Sigmoid colon (tissue), 7 donors: Measurements from ENCODE around the gene PIK3R5. TPM values are rescaled to one million over a fixed set of nuclear protein-coding genes. Genes with fewer than 3 reads are reported as not detected.

Source experiments
- DNase-seq: peaks from one replicate; pipeline ENCODE4 v3.0.0-alpha.2; 2019
- H3K27ac ChIP-seq, 4 donors: fragments of 200-600 bp; sonication (generic); one replicate each; pipeline ENCODE4 v1.5.1; 2016 to 2019; ENCODE audit warnings: mild to moderate bottlenecking in 1 of 4
- H3K27me3 ChIP-seq, 3 donors: fragments of 200-600 bp; sonication (generic); one replicate each; pipeline ENCODE4 v1.5.1; 2019; ENCODE audit warnings: mild to moderate bottlenecking in 1 of 3
- H3K36me3 ChIP-seq, 4 donors: fragments of 200-600 bp; sonication (generic); one replicate each; pipeline ENCODE4 v1.5.1; 2016 to 2019
- H3K4me1 ChIP-seq, 4 donors: fragments of 200-600 bp; sonication (generic); one replicate each; pipeline ENCODE4 v1.5.1; 2017 to 2019
- H3K4me3 ChIP-seq, 4 donors: fragments of 200-600 bp; sonication (generic); one replicate each; pipeline ENCODE4 v1.5.1; 2017 to 2019; ENCODE audit warnings: mild to moderate bottlenecking in 2 of 4, moderate library complexity in 1 of 4
- H3K9me3 ChIP-seq, 4 donors: fragments of 200-600 bp in 3 of 4; sonication (generic) in 3 of 4; one replicate each; pipeline versions ENCODE4 v1.5.1 to v1.6.1; 2013 to 2019
- CTCF ChIP-seq, 4 experiments: fragments of 450-650 bp in 3 of 4; fragments of 200-600 bp in 1 of 4; IDR thresholded peaks; one replicate each; pipeline ENCODE4 v1.5.1; 2016 to 2019; ENCODE audit warnings: antibody characterized with exemption in 4 of 4, mild to moderate bottlenecking in 3 of 4, moderate library complexity in 2 of 4
- EP300 ChIP-seq, 4 donors: sonication (generic); formaldehyde crosslinking; IDR thresholded peaks; one replicate each; pipeline ENCODE4 v1.6.1; 2017; ENCODE audit warnings: antibody characterized with exemption in 4 of 4
- POLR2A ChIP-seq, 2 donors: fragments of 450-650 bp; IDR thresholded peaks; one replicate each; pipeline ENCODE4 v1.6.1; 2016; ENCODE audit warnings: antibody characterized with exemption in 2 of 2, mild to moderate bottlenecking in 2 of 2, moderate library complexity in 2 of 2
- POLR2AphosphoS5 ChIP-seq, 4 donors: sonication (generic); formaldehyde crosslinking; IDR thresholded peaks; one replicate each; pipeline ENCODE4 v1.6.1; 2017; ENCODE audit warnings: antibody characterized with exemption in 4 of 4
- WGBS, 2 donors: extraction: QIAGEN DNeasy Blood & Tissue Kit; methylation state at CpG; one replicate each; pipeline ENCODE4 v1.1.7; 2013; 5-methylcytosine and 5-hydroxymethylcytosine counted together
- intact Hi-C: fragments of 100-400 bp; cut with DNase I; formaldehyde crosslinking; loops from one replicate; pipeline ENCODE4 v1.15.1; 2023
- polyA plus RNA-seq, 3 donors: library from polyadenylated mRNA; stranded (reverse); fragments of 200-250 nt; gene quantifications; one replicate each; pipeline ENCODE4 v1.2.3, GENCODE V29; 2013
- total RNA-seq, 4 donors: library from RNA; depleted of rRNA; stranded (reverse); fragments of >200 nt; gene quantifications; one replicate each; pipeline ENCODE4 v1.1.0, GENCODE V29; 2016
- donor health status: healthy with polysubstance abuse.
- donor health status: Bipolar disorder and iron deficiency.
- donor health status: healthy.

Gene PIK3R5
- total and polyA plus RNA-seq, 7 donors, result 2.4 to 13.6 (median 8.2) TPM

GRCh38 chr17:8855477-8856204, 109.9 kb downstream of the PIK3R5 start:
- Histone ChIP-seq H3K27ac (no peak overlapping the region), H3K36me3 (no peaks in the 10 kb centered on the region), H3K4me3 (no peak overlapping the region), H3K27me3 (peaks cover 0 to 5% (median 0%) of the 10 kb centered on the region in 3 donors), H3K9me3 (no peaks in the 10 kb centered on the region), H3K4me1 (no peaks in the 10 kb centered on the region)
- intact Hi-C loops, result no loop called here
- TF ChIP-seq POLR2AphosphoS5 (IDR thresholded peaks at IDR 0.05) (no peak), POLR2A (IDR thresholded peaks at IDR 0.05) (no peak), EP300 (IDR thresholded peaks at IDR 0.05) (no peak), CTCF (IDR thresholded peaks at IDR 0.05) (no peak)
- DNase-seq, result no peak
- WGBS, 2 donors, result 71 to 76% methylated on average over 17 of the region's 17 CpGs

- 81 to 86% methylated on average over 5 of the region's 5 CpGs for WGBS, 2 donors
Measured at GRCh38 chr17:8851600-8851999, 113.9 kb downstream of the PIK3R5 start.

GRCh38 chr17:8849311-8850041, 116.0 kb downstream of the PIK3R5 start:
- peaks cover 0 to 9% (median 0%) of the 10 kb centered on the region in 3 donors for H3K27me3 ChIP-seq
- no peaks in the 10 kb centered on the region for H3K9me3 ChIP-seq
- H3K4me3 ChIP-seq, result no peak overlapping the region
- TF ChIP-seq CTCF (IDR thresholded peaks at IDR 0.05), result no peak
- TF ChIP-seq POLR2AphosphoS5 (IDR thresholded peaks at IDR 0.05), result no peak
- TF ChIP-seq POLR2A (IDR thresholded peaks at IDR 0.05), result no peak
- TF ChIP-seq EP300 (IDR thresholded peaks at IDR 0.05), result no peak
- no peak overlapping the region for H3K27ac ChIP-seq
- no peaks in the 10 kb centered on the region for H3K36me3 ChIP-seq
- no peaks in the 10 kb centered on the region for H3K4me1 ChIP-seq
- intact Hi-C loops, result no loop called here
- WGBS, 2 donors, result 73 to 76% methylated on average over 4 of the region's 4 CpGs
- DNase-seq, result peak; percentile 13

More at GRCh38 chr17:8851600-8851999, 113.9 kb downstream of the PIK3R5 start:
- no peaks in the 10 kb centered on the region for H3K9me3 ChIP-seq
- no peak overlapping the region for H3K4me3 ChIP-seq
- TF ChIP-seq EP300 (IDR thresholded peaks at IDR 0.05), result no peak
- TF ChIP-seq POLR2A (IDR thresholded peaks at IDR 0.05), result no peak
- TF ChIP-seq POLR2AphosphoS5 (IDR thresholded peaks at IDR 0.05), result no peak
- no peak for TF ChIP-seq CTCF (IDR thresholded peaks at IDR 0.05)
- H3K36me3 ChIP-seq, result no peaks in the 10 kb centered on the region
- H3K4me1 ChIP-seq, result no peaks in the 10 kb centered on the region
- intact Hi-C loops, result no loop called here
- peaks cover 0 to 9% (median 0%) of the 10 kb centered on the region in 3 donors for H3K27me3 ChIP-seq
- DNase-seq, result no peak
- no peak overlapping the region for H3K27ac ChIP-seq

- 89 to 94% methylated on average over 2 of the region's 2 CpGs for WGBS, 2 donors
- intact Hi-C loops, result no loop called here
- peak; percentile 4 for DNase-seq
- Histone ChIP-seq H3K4me1 (no peaks in the 10 kb centered on the region), H3K9me3 (no peaks in the 10 kb centered on the region), H3K27me3 (peaks cover 0 to 8% (median 0%) of the 10 kb centered on the region in 3 donors), H3K27ac (no peak overlapping the region), H3K4me3 (no peak overlapping the region), H3K36me3 (no peaks in the 10 kb centered on the region)
- TF ChIP-seq EP300 (IDR thresholded peaks at IDR 0.05) (no peak), CTCF (IDR thresholded peaks at IDR 0.05) (no peak), POLR2A (IDR thresholded peaks at IDR 0.05) (no peak), POLR2AphosphoS5 (IDR thresholded peaks at IDR 0.05) (no peak)
Measured at GRCh38 chr17:8847891-8848290, 117.6 kb downstream of the PIK3R5 start.
